SJCRH30 (cell line): ENCODE results near the gene NGFR. TPM values are rescaled to one million over a fixed set of nuclear protein-coding genes. Genes with fewer than 3 reads are reported as not detected.
"Not testable (repeated sequence)": the region's sequence is repeated elsewhere in the genome, so short reads cannot be mapped to it uniquely, and the experiment has no call there.

ENCODE experiments used
- DNase-seq, 2 experiments: peaks; one replicate each; pipeline ENCODE4 v3.0.0-alpha.2; 2015 to 2020
- H3K27ac ChIP-seq: fragments of 250-450 bp; sonication (Bioruptor Pico); 2 replicates; pipeline ENCODE4 v1.5.1; 2020; ENCODE audit warnings: mild to moderate bottlenecking, moderate library complexity
- H3K27me3 ChIP-seq: fragments of 250-450 bp; sonication (Bioruptor Pico); 2 replicates; pipeline ENCODE4 v1.5.1; 2020; ENCODE audit warnings: mild to moderate bottlenecking, moderate library complexity
- H3K36me3 ChIP-seq: fragments of 250-450 bp; sonication (Bioruptor Pico); 2 replicates; pipeline ENCODE4 v1.5.1; 2020; ENCODE audit warnings: mild to moderate bottlenecking, moderate library complexity
- H3K4me1 ChIP-seq: fragments of 250-450 bp; sonication (Bioruptor Pico); 2 replicates; pipeline ENCODE4 v1.5.1; 2020; ENCODE audit warnings: mild to moderate bottlenecking, moderate library complexity
- H3K4me3 ChIP-seq: fragments of 250-450 bp; sonication (Bioruptor Pico); 2 replicates; pipeline ENCODE4 v1.5.1; 2020; ENCODE audit warnings: mild to moderate bottlenecking, moderate library complexity
- H3K9me3 ChIP-seq: fragments of 250-450 bp; sonication (Bioruptor Pico); replicated peaks from 2 replicates; pipeline ENCODE4 v1.5.1; 2020; ENCODE audit warnings: mild to moderate bottlenecking, moderate library complexity
- total RNA-seq: library from RNA; depleted of rRNA; stranded (reverse); fragments of >200 nt; shearing (Covaris generic); gene quantifications from 2 replicates; pipeline ENCODE4 v1.2.3, GENCODE V29; 2014

Gene NGFR
- total RNA-seq, 1 experiment from 2014 or later, result 105 TPM

GRCh38 chr17:49497148-49498028 lies 2.3 kb downstream of the NGFR start:
- peak overlapping the region; percentile 84 for H3K4me3 ChIP-seq
- DNase-seq, result peak; percentile 78 to 83

GRCh38 chr17:49498029-49498615 lies 3.0 kb downstream of the NGFR start:
- Histone ChIP-seq H3K27ac (peak overlapping the region; percentile 44), H3K27me3 (no peaks in the 10 kb centered on the region), H3K4me3 (peak overlapping the region; percentile 84), H3K4me1 (peaks cover 18% of the 10 kb centered on the region), H3K9me3 (no peaks in the 10 kb centered on the region), H3K36me3 (peaks cover 6% of the 10 kb centered on the region; the same call in 1 of the 2 replicates)
- DNase-seq, result peak; percentile 51 to 67

More at GRCh38 chr17:49497148-49498028, 2.3 kb downstream of the NGFR start:
- Histone ChIP-seq H3K27ac (peak overlapping the region; percentile 44), H3K36me3 (peaks cover 4% of the 10 kb centered on the region; the same call in 1 of the 2 replicates), H3K9me3 (no peaks in the 10 kb centered on the region), H3K27me3 (no peaks in the 10 kb centered on the region), H3K4me1 (peaks cover 18% of the 10 kb centered on the region)

GRCh38 chr17:49501496-49501895 lies 6.4 kb downstream of the NGFR start:
- DNase-seq, result peak in 1 of 2 experiments; percentile 42
- H3K27me3 ChIP-seq, result no peaks in the 10 kb centered on the region
- no peak overlapping the region for H3K4me3 ChIP-seq
- peaks cover 30% of the 10 kb centered on the region; the same call in 1 of the 2 replicates for H3K36me3 ChIP-seq
- no peaks in the 10 kb centered on the region for H3K9me3 ChIP-seq
- H3K4me1 ChIP-seq, result peaks cover 18% of the 10 kb centered on the region
- H3K27ac ChIP-seq, result no peak overlapping the region

GRCh38 chr17:49502254-49502653 lies 7.2 kb downstream of the NGFR start:
- H3K9me3 ChIP-seq, result no peaks in the 10 kb centered on the region
- peaks cover 18% of the 10 kb centered on the region for H3K4me1 ChIP-seq
- H3K36me3 ChIP-seq, result peaks cover 35% of the 10 kb centered on the region
- no peak for DNase-seq
- no peak overlapping the region for H3K4me3 ChIP-seq
- no peaks in the 10 kb centered on the region for H3K27me3 ChIP-seq
- H3K27ac ChIP-seq, result no peak overlapping the region

GRCh38 chr17:49502680-49503079 lies 7.6 kb downstream of the NGFR start:
- H3K4me3 ChIP-seq, DNase-seq, H3K27me3 ChIP-seq, H3K9me3 ChIP-seq, H3K27ac ChIP-seq: not testable (repeated sequence)
- Histone ChIP-seq H3K36me3 (peaks cover 35% of the 10 kb centered on the region), H3K4me1 (peaks cover 19% of the 10 kb centered on the region)

- Histone ChIP-seq H3K4me1 (peaks cover 20% of the 10 kb centered on the region), H3K27ac (no peak overlapping the region), H3K4me3 (no peak overlapping the region), H3K36me3 (peaks cover 45% of the 10 kb centered on the region), H3K9me3 (no peaks in the 10 kb centered on the region), H3K27me3 (no peaks in the 10 kb centered on the region)
- DNase-seq, result no peak
Observed at GRCh38 chr17:49504369-49504768, 9.3 kb downstream of the NGFR start.

GRCh38 chr17:49505854-49506253 lies 10.8 kb downstream of the NGFR start:
- Histone ChIP-seq H3K9me3 (no peaks in the 10 kb centered on the region), H3K4me1 (peaks cover 29% of the 10 kb centered on the region), H3K36me3 (peaks cover 56% of the 10 kb centered on the region), H3K27ac (no peak overlapping the region), H3K27me3 (no peaks in the 10 kb centered on the region), H3K4me3 (no peak overlapping the region)
- no peak for DNase-seq

GRCh38 chr17:49506282-49506681 lies 11.2 kb downstream of the NGFR start:
- Histone ChIP-seq H3K27ac (no peak overlapping the region), H3K4me3 (no peak overlapping the region), H3K27me3 (no peaks in the 10 kb centered on the region), H3K36me3 (peaks cover 60% of the 10 kb centered on the region), H3K4me1 (peaks cover 26% of the 10 kb centered on the region), H3K9me3 (no peaks in the 10 kb centered on the region)
- no peak for DNase-seq

- peak; percentile 69 to 75 for DNase-seq
- no peak overlapping the region for H3K27ac ChIP-seq
- no peaks in the 10 kb centered on the region for H3K9me3 ChIP-seq
- peaks cover 70% of the 10 kb centered on the region for H3K36me3 ChIP-seq
- H3K4me3 ChIP-seq, result no peak overlapping the region
- H3K27me3 ChIP-seq, result no peaks in the 10 kb centered on the region
- H3K4me1 ChIP-seq, result peaks cover 28% of the 10 kb centered on the region
Observed at GRCh38 chr17:49508061-49508865, 13.2 kb downstream of the NGFR start.

GRCh38 chr17:49508866-49509587 lies 13.9 kb downstream of the NGFR start:
- Histone ChIP-seq H3K36me3 (peaks cover 71% of the 10 kb centered on the region), H3K27me3 (no peaks in the 10 kb centered on the region)

GRCh38 chr17:49509588-49509917 lies 14.5 kb downstream of the NGFR start:
- no peaks in the 10 kb centered on the region for H3K9me3 ChIP-seq
- H3K27ac ChIP-seq, result no peak overlapping the region
- no peaks in the 10 kb centered on the region for H3K27me3 ChIP-seq
- peaks cover 69% of the 10 kb centered on the region for H3K36me3 ChIP-seq
- no peak for DNase-seq
- H3K4me3 ChIP-seq, result no peak overlapping the region
- H3K4me1 ChIP-seq, result peaks cover 30% of the 10 kb centered on the region

More at GRCh38 chr17:49508866-49509587, 13.9 kb downstream of the NGFR start:
- Histone ChIP-seq H3K9me3 (no peaks in the 10 kb centered on the region), H3K4me3 (no peak overlapping the region), H3K27ac (no peak overlapping the region), H3K4me1 (peaks cover 28% of the 10 kb centered on the region)
- no peak for DNase-seq

- no peak for DNase-seq
- H3K4me3 ChIP-seq, result no peak overlapping the region
- H3K9me3 ChIP-seq, result no peaks in the 10 kb centered on the region
- H3K36me3 ChIP-seq, result peaks cover 64% of the 10 kb centered on the region
- H3K27me3 ChIP-seq, result no peaks in the 10 kb centered on the region
- no peak overlapping the region for H3K27ac ChIP-seq
- peaks cover 36% of the 10 kb centered on the region for H3K4me1 ChIP-seq
Observed at GRCh38 chr17:49510059-49510719, 15.1 kb downstream of the NGFR start.

- peaks cover 41% of the 10 kb centered on the region for H3K4me1 ChIP-seq
- no peaks in the 10 kb centered on the region for H3K9me3 ChIP-seq
- peaks cover 59% of the 10 kb centered on the region for H3K36me3 ChIP-seq
- no peak overlapping the region for H3K4me3 ChIP-seq
- no peaks in the 10 kb centered on the region for H3K27me3 ChIP-seq
- DNase-seq, result no peak
- H3K27ac ChIP-seq, result no peak overlapping the region
Observed at GRCh38 chr17:49510720-49511110, 15.6 kb downstream of the NGFR start.

GRCh38 chr17:49511810-49512209 lies 16.7 kb downstream of the NGFR start:
- H3K36me3 ChIP-seq, result peaks cover 54% of the 10 kb centered on the region
- H3K27me3 ChIP-seq, result no peaks in the 10 kb centered on the region
- no peaks in the 10 kb centered on the region for H3K9me3 ChIP-seq
- peaks cover 47% of the 10 kb centered on the region for H3K4me1 ChIP-seq
- H3K4me3 ChIP-seq, result no peak overlapping the region
- DNase-seq, result no peak
- no peak overlapping the region for H3K27ac ChIP-seq
